GM12801 (cell line): ENCODE measurements around the gene GFAP.

Experiments
- TF ChIP-seq, protein P1 (sequence below): IDR thresholded peaks from one replicate; pipeline ENCODE4 v1.5.1; 2011; ENCODE audit warnings: control low read depth; ENCODE audit not compliant: insufficient read length; ENCODE audit errors: extremely low read depth

Gene GFAP

DNA sequence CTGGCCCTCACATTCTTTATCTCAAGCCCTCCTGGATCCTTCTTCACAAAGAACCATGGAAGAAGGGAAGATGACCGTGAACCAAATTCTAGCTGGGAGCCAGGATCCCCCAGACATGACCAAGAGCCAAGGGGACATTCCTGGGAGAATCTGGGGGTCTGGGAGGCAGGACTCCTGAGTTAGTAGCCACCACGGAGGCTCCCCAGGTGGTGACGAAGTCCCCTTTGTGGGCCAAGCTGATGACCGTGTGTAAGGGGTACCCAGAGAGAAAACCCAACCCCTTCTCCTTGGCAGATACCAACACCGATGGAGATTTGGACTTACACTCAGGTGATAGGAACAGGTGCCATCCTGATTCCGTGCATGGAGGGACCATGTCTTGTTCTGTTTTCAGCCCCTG is 6.8 kb upstream of the GFAP start:
- TF ChIP-seq, protein P1, sequence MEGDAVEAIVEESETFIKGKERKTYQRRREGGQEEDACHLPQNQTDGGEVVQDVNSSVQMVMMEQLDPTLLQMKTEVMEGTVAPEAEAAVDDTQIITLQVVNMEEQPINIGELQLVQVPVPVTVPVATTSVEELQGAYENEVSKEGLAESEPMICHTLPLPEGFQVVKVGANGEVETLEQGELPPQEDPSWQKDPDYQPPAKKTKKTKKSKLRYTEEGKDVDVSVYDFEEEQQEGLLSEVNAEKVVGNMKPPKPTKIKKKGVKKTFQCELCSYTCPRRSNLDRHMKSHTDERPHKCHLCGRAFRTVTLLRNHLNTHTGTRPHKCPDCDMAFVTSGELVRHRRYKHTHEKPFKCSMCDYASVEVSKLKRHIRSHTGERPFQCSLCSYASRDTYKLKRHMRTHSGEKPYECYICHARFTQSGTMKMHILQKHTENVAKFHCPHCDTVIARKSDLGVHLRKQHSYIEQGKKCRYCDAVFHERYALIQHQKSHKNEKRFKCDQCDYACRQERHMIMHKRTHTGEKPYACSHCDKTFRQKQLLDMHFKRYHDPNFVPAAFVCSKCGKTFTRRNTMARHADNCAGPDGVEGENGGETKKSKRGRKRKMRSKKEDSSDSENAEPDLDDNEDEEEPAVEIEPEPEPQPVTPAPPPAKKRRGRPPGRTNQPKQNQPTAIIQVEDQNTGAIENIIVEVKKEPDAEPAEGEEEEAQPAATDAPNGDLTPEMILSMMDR = no peak

DNA sequence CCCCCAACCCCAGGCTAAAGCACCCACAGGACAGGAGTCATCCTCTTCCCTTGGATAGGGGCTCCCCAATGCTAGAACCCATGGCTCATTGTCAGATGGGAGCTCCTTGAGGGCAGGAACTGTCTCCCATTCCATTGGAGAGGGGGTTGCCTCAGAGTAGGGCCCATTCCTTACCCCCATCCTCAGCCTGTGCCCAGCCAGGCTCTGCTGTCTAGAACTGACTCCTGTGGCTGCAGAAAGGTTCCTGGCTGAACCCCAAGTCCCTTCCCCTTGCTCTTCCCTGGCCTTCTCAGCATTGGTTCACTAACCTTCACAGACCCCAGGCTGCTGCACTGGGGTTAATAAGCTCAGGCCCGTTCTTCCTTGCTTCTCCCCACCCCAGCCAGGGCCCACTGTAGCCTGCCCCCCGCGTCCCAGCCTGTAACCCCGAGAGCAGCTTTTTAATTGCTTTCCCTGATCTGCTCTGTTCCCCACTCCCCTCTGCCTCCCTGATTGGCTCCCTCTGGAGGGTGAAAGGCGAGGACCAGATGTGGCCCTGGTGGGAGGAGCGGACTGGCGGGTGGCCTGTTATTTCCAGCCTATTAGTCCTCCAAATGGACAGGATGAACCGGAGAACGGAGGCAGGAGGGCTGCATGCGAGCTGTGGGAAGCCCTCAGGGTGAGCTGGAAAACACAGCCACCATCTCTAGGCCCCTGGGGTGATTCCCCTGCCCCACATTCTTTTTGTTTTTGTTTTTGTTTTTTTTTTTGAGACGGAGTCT is 6.0 kb upstream of the GFAP start:
- TF ChIP-seq, protein P1 = no peak

DNA sequence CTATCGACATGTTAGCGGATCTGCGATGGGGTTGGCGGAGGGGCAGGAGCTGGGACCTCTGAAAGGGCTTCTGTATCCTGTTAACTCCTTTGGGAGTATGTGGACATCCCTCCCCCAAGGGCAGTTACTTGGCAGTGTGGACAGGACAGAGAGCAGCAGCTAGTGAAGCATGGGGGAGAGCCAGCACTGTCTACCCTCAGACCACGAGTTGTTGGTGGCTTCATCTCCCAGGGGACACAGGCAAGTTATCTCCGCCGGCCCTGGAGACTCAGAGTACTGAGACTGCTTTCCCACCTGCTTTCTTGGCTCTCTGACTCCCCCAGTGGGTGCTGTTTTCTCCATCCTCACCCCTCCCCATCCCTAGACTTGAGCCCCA is 5.3 kb upstream of the GFAP start:
- TF ChIP-seq, protein P1 = no peak

DNA sequence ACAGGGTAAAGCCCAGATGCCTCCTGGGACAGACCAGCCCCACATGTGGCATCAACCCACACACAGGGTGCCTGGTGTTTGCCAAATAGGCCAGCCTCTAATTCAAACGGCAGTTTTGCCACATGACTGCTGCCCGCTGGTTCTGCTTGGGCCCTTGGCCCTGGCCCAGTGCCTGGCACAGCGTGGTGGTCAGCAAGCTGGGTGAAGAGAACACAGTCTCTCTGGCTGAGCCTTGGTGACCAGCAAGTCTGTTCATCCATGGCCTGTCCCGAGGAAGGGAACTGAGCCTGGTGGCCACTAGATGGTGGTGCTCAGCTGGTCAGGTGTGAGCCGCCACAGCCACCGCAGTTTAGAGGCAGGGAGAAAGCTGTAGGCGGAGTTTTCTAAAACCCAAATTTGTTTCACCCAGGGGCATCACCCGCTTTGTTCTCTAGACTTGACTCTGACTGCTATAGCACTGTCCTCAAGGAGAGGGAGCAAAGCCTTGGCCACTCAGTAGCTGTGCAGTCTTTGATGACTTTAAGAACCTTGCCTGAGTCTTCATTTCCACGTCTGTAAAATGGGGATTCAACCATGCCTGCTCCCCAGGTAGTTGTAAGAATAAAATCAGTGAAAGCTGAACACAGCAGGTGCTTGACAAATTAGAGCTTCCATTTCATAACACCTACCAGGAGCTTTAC is 4.7 kb upstream of the GFAP start:
- TF ChIP-seq, protein P1 = no peak

DNA sequence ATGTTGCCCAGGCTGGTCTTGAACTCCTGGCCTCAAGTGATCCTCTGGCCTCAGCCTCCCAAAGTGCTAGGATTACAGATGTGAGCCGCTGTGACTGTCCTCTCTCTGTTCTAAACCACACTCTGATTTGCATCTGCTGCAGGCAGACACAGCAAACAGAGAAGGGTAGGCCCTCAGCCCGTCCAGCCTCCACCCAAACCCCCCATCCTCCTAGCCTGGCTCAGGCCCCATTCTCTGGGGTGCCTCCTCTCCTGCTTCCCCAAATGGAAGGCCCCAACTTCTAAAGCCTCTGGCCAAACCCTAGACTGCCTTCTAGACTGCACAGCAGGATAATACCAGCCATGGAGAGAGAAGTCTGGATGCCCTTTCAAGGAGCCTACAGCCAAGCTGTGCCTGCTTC is 4.1 kb upstream of the GFAP start:
- TF ChIP-seq, protein P1 = no peak

DNA sequence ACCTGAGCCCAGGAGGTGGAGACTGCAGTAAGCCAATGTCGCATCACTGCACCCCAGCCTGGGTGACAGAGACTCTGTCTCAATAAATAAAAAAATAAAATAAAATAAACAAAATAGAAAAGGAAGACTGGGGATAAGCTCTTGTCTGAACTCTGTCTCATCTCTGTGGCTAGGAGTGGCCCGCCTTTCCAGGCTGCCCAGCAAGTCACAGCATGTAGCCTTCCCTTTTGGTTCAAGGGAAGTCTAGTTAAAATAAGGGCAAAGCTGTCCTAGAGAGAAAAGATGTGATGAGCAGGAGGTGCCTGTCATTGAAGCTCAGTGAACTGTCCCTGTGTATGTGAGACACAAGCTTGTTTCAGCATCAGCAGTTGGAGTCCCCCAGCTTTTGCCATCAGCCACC is 2.7 kb upstream of the GFAP start:
- TF ChIP-seq, protein P1 = no peak

DNA sequence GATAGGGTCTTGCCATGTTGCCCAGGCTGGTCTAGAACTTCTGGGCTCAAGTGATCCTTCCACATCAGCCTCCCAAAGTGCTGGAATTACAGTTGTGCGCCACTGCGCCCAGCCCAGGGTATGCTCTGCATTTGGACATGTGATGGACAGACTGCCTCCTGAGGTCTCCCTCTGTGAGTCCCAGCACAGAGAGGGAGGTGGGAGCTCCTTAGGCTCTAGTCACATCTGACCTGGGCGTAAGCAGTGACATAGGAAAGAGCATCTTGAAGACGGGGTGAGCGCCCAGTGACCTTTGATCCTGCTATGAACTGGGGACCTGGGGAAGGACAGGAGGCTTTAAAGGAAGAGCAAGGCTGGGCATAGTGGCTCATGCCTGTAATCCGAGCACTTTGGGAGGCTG is 2.2 kb upstream of the GFAP start:
- TF ChIP-seq, protein P1 = no peak
